NOMO-1 treated with dmso at 0.1 percent for 144 hours (cell line): Measurements from ENCODE around the gene UROC1.

Experiments
- DNase-seq: peaks from one replicate; lab custom pipeline; 2025; ENCODE audit not compliant: unreplicated experiment; lab: John Stamatoyannopoulos, UW

UROC1 gene

GRCh38 chr3:126517291-126517951 is at the start of gene UROC1:
TSS of gene UROC1 (minus strand) at chr3:126517773. CDS start at chr3:126517719, 54 bp downstream.
- DNase-seq = no peak

- no peak for DNase-seq
Observed at GRCh38 chr3:126562737-126563276, 45.2 kb upstream of the UROC1 start.

DNA sequence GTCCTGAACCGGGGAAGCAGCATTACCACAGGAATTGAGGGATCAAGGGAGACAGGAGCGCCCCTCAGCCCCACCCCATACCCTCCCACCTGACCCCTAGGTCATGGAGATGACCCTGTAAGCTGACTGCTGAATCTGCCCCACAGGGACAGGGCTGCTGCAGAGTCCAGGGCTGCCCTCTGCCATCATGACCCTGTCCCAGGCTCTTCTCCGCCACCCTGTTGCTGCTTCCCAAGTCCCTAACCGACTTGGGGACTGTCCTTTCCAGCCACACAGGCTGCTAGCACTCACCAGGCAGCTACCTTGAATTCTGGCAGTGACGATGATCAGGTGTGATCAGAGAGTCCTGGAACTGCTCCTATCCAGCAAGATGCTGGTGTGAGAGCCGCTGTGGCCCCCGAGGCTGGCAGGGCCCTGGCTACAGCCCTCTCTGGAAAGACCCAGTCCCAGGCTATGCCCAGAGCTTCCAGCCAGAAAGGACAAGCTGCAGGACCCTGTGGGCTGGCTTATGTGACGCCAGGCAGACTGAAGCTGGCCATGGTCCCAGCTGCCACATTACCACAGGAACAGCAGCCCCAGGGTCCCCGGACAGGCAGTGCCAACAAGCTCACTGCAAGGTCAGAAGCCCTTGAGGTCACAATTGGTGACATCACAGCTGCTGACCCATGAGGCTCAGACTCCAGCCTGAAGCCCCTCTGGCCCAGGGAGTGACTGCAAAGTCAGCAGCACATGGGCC is 40.9 kb upstream of the UROC1 start, which contains the start of gene C3orf22:
Gene C3orf22 (minus strand): TSS at position 597 of the 736 bp plus-strand sequence. CDS start 5,542 bp downstream, outside the sequence.
- no peak for DNase-seq

- no peak for DNase-seq
Observed at GRCh38 chr3:126557761-126558160, 40.2 kb upstream of the UROC1 start.

GRCh38 chr3:126557415-126557745 is 39.8 kb upstream of the UROC1 start:
- DNase-seq = no peak

GRCh38 chr3:126556637-126557414 is 39.3 kb upstream of the UROC1 start:
- DNase-seq = no peak

DNA sequence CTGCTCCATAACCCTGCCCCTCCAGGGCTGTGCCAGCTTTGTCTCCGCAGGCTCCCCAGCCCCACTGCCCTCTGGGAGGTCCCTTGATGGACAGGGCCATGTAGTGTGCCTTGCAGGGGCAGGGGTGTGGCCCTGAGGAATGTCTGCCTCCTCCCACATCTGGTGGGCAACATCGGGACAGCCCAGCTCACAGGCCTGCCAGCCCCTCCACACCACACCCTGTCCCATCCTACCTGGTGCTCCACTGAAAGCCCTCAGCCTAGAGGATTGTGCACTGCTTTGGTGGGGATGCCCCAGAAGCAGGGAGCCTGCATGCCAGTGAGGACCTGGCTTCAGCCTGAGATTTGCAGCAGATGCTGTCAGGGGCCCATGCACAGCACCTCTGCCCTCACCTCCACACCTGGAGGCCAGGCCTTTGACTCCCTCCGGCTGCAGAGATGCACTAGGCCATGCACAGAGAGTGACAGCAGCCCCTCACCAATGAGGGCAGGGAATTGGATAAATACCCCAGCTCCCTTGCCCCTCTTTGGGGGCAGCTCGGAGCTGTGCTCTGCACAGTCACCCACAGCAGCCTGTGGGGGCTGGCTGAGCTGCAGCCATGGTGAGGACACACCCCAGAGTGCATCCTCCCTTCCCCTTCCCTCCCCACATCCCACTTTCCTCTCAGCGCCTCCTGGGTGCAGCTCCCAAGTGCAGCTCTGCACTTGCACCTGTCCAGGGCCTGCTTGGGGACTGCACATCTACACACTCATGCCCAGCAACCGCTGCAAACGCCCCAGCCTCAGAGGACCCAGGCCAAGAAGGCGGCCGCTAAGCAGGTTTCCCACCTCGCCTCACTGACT is 38.4 kb upstream of the UROC1 start:
- DNase-seq = no peak

DNA sequence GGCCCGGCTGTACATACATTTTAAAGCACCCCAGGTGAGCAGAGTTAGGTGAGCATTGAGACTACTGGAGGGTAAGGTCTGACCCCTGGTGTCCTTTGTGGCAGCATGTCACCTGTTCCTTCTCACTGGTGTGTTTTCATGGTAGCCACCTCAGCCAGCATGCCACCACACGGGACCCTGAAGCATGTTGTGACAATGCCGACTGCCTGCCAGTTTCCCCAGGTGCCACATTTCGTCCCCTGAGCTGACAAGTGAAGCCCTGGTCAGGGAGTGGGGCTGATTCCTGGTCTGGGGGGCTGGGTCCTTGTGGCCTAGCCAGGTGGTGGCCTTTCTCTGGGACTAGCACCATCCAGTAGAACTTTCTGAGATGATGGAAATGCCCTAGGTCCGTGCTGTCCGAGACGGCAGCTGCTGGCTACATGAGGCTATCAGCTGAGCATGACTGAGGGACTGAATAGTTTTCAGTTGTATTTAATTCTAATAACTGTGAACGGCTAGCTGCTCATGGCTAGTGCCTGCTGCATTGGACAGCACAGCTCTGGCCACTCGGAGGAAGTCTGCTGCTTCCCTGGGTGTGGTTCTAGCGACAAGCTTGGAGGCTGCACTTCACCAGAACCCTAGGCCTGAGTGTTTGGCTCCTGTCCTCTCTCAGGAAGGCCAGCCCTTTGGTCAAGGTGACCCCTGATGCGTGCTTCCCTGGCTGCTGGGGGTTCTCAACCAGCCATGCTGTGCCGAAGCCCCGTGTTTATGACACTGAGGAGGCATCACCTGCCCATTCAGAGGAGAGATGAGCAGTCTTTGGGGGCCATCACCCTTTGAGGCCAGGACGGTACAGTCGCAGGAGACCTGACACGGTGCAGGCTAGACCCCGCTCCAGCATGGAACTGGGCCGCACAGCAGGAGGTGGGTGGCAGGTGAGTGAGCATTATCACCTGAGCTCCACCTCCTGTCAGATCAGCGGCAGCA is 37.3 kb upstream of the UROC1 start:
- DNase-seq = no peak

DNA sequence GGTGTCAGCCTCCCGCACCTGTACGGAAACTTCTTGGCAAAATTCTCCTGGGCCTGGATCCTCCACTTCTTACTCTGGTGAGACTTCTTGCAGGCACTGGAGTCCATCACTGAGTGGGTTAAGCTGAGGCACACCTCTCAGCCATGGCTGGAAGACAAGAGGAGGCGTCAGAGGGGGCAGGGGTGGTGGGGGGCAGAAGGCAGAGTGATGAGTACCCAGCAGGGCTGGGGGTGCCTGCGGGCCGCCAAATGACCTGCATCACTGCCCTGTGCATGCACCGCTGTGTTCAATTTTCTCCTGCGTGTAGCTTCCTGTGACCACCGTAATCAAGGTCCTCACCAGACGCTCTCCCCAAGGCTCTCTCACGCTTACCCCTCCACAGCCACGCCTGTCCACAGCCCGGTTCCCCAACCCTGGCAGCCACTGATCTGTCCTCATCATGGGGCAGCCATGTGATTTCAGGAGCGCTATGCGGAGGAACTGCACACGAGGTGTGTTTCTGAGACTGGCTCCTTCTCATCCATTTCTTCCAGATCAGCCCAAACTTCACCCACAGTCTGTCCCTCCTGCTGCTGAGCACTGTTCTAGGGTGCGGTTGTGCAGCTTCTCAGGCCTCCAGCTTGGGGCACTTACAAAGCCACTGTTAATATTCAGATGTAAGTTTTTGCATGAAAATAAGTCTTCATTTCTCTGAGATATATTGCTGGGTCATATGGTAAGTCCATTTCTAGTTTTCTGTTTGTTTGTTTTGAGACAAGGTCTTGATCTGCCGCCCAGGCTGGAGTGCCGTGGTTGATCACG is 35.9 kb upstream of the UROC1 start:
- DNase-seq = no peak

GRCh38 chr3:126552688-126553283 is 35.2 kb upstream of the UROC1 start:
- DNase-seq = no peak

DNA sequence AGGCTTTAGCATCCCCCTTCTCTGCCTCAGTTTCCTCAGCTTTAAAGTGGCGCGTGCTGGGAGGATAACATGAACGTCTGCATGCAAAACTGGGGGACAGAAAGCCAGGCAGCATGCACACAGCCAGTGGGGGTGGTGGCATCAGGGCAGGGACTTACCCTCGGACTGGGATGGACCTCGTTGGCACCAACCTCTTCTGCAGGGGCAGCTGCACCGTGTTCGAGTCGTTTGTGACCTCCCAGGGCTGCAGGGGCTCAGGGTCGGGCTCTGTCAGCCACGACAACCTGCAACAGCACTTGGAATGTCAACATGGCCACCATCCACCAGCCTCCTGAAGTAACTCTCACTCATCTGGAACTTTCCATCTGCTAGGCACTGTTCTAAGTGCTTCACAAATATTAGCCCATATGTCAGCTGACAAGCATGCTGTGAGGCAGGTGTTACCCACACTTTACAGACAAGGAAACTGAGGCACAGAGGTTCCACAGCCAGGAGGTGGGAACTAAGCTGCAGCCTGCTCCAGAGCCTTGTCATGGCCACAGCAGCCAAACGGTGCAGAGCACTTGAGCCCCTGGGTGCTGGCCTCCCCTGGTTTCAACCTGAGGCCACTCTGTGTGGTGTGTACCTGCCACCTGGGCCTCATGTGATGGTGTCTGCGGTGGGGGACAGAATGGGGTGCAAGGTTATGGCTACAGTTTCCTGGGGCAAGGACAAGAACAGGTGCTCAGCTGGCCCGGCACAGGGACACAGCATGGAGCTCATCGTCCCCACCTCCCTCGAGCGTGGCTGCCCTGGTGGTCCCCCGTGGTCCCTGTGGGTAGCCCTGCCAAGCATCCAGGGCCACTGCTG is 34.5 kb upstream of the UROC1 start:
- DNase-seq = no peak

- no peak for DNase-seq
Observed at GRCh38 chr3:126551121-126551838, 33.7 kb upstream of the UROC1 start.

DNA sequence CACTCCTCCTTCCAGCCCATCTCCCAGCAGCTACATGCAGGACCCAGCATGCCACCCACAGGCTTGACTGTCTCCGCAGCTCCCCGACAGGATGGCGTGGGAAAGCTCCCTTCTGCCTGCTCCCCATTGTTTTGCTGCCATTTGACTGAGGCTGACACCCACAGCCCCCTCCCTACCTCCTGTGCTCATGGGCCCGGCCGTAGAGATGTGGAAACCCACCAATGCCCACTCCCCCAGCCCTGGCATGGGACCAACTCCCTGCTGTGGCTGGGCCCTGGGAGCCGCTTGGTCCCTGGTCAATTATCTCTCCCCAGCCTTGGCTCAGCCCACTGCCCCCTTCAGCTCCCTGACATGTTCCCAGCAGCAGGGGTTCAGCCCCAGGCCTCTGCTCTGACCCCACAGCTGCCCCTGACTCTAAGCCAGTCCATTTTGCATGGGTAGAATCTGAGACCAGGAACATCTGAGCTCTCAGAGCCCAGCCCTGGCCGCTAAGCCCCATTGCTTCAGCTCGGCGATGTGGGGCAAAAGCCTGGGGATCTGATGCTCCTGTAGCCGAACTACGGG is 33.0 kb upstream of the UROC1 start:
- no peak for DNase-seq

GRCh38 chr3:126549861-126550487 is 32.4 kb upstream of the UROC1 start:
- no peak for DNase-seq

- DNase-seq = no peak
Observed at GRCh38 chr3:126548556-126549466, 31.2 kb upstream of the UROC1 start.
